NCI-H748 (cell line): ENCODE measurements around the gene SH3TC2.

Experiments used
- DNase-seq: peaks from one replicate; lab custom pipeline; 2025; ENCODE audit not compliant: unreplicated experiment; lab: John Stamatoyannopoulos, UW

The SH3TC2 gene

DNA sequence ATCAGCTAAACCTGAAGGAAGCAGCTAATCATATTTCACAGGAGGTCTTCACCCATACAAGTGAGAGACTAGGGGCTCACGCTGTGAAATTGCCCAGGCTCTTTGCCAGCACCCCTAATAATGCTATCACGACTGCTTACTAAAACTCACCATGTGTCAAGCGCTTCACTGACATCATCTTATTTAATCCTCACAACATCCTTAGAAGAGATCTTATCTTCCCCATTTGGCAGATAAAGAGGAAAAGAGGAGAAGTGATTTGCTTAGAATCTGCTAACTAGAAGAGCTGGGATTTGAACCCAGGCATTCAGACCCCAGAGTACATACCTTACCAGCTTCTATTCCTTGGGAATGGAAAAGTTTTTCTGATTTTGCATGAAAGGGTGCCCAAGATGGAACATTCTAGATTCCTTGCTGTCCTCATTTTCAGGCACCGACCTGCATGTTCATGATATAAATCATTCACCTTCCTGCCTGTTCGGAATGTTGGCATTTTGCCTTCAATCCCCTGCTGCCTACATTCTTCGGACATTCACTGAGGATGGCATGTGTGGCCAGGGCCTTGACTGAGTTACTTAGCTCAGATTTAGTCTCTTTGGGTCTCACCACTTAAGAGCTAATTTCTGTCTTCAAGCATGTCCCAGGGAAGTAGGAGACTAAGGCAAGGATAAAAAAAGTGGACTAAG lies 88.1 kb downstream of the SH3TC2 start:
- no peak for DNase-seq

GRCh38 chr5:148973455-148973854 lies 89.4 kb downstream of the SH3TC2 start:
- DNase-seq, result no peak

DNA sequence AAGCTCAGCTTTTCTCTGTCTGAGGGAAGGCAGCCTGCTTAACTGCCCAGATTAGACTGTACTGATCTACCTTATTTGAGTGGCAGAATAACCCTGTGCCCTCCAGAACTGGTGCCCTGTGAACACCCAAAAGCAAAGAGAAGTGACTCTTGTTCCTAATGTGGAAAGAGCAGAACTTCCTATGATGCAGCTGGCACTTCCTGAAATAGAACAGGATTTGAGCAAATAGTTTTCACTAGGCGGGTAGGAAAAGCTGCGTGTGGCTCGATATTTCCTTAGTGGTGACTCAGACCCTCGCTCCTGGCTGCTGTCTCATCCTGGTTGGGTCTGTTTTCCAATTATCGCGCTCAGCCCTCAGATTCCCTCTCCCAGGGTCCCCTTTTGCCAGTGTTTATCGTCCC lies 89.9 kb downstream of the SH3TC2 start:
- no peak for DNase-seq

DNA sequence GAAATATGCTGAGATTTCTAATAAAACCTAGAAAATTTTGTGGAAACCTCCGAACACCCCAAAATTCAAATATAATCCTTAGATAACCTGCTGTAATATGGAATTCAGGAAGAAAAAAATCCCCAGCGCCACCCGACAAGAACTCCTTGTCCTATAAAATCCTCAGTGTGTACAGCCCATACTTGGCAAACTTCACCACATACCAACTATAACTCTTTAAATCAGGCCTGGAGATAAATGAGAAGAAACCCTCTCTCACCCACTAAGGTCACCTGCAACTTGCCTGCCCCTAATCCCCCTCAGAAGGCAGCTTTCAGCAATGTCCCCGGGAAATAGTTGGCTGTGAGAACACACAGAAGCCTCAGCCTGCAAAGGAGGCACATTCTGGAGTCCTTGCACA lies 90.5 kb downstream of the SH3TC2 start:
- DNase-seq, result no peak

DNA sequence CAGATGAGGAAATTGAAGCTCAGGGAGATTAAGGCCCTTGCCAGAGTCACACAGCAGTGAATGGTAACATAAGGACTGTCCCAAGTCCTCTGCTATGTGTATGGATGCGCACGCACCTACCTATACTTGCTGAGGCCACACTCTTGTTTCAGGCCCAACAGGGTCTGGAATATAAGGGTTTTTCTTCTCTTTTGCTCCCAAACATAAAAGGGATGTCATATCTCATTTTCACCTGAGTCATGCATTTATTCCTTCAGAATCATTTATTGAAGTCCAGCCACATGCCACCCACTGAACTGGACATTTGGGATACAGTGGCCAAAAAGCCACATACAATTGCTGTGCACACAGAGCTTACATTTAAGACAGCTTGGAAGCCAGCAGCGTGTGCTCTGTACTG lies 92.0 kb downstream of the SH3TC2 start:
- peak; percentile 32 for DNase-seq

- peak; percentile 91 for DNase-seq
These were observed 92.6 kb downstream of the SH3TC2 start for GRCh38 chr5:148970228-148970627.

DNA sequence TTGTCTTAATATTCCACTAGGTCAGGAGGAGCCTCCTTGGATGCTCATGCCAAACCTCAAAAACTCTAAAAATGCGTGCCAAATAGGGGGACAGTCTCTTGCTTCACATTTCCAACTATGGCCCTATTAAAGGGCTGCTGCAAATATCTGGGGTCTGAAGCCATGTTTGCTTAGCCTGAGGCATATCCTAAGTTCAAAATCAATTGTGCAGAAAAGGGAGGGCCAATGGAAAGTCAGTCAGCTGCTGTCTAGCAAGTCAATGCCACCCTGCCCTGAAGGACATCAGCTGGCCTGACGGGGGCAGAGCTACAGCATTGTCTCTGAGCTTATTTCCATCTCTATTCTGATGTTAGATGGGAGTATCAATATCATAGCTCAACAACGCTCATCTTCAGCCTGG lies 93.6 kb downstream of the SH3TC2 start:
- DNase-seq, result peak; percentile 73

GRCh38 chr5:148968311-148968710 lies 94.6 kb downstream of the SH3TC2 start:
- no peak for DNase-seq

DNA sequence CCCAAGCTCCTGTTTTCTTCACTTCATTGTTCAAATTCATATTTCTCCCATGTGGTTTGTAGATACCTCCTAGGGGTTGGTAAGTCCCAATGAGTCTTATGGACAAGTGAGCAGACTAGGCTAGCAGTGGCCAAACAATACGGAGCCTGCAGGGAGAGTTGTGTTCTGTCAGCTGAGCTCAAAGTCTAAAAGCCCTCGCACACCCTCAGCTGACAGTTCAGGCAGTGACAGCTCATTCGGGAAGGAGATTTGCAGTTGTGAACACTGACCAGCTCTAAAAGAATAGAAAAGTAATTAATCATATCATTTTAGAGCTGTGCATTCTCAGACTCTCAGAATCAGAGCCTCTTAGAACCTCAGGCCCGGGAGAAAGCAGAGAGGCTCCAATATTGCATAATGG lies 95.1 kb downstream of the SH3TC2 start:
- no peak for DNase-seq

DNA sequence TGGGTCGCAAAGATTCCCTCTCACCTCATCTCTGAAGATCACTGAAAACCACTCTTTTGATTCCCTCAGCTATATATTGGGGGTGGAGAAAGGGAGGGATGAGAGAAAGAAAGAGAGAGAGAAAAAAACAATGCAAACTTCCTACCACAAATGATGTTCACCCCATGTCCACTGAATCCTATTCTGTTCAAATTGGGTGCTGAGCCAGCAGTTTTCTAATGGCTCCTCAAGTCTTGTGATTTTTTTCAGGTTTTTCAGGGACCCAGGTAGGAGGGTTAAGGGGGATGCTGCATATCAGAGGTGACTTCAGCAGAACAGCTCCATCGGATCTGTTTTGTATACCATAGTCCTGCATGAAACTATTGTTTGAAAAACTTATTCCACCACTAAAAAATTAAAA lies 95.9 kb downstream of the SH3TC2 start:
- DNase-seq, result no peak

GRCh38 chr5:148966348-148966747 lies 96.5 kb downstream of the SH3TC2 start:
- no peak for DNase-seq

GRCh38 chr5:148965511-148966265 lies 97.2 kb downstream of the SH3TC2 start:
- peak; percentile 35 for DNase-seq

- no peak for DNase-seq
These were observed 99.2 kb downstream of the SH3TC2 start for GRCh38 chr5:148963664-148964063.

GRCh38 chr5:148962761-148963324 lies 100.0 kb downstream of the SH3TC2 start:
- peak; percentile 43 for DNase-seq

GRCh38 chr5:148962200-148962550 lies 100.7 kb downstream of the SH3TC2 start:
- no peak for DNase-seq

DNA sequence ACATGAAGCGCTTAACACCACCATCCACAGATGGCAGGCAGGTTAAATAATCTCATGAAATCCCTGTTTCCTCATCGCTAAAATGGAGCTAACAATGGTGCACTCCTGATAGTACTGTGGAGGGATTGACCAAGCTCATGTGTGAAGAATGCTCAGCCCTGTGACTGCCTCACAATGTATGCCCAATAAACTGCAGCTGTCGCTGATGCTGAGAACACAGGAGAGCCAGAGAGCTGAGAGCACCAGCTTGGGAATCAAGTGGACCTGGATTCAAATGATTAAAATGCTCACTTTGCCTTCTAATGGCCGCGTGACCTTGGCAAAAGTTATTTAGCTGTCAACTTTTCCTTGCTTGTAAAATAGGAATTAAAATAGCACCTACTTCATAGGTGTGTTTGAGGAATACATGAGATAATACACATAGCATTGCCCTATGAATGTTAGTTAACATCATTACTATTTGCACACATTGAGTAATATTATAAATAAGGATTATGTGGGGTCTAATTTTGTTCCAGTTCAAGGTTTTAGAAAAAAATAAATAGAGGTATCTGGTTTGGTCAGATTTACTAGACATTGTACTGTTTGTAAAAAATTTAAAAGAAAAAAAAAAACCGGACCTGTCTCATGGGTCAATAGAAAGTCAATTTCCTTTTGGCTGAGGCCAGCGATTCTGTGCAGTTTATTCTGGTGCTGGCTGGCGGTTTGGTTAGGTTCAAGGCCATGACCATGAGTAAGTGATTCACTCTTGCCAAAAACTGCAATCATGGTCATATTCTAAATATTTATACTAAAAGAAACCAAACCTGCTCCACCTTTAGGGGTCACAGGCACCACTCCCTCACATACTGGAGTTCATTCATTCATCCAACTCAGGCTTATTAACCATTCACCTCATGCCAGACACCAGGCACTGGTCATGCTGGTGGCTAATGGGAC lies 101.3 kb downstream of the SH3TC2 start:
- no peak for DNase-seq

- DNase-seq, result no peak
These were observed 102.6 kb downstream of the SH3TC2 start for GRCh38 chr5:148960070-148960769.

GRCh38 chr5:148957591-148958202 lies 105.2 kb downstream of the SH3TC2 start:
- peak; percentile 72 for DNase-seq

DNA sequence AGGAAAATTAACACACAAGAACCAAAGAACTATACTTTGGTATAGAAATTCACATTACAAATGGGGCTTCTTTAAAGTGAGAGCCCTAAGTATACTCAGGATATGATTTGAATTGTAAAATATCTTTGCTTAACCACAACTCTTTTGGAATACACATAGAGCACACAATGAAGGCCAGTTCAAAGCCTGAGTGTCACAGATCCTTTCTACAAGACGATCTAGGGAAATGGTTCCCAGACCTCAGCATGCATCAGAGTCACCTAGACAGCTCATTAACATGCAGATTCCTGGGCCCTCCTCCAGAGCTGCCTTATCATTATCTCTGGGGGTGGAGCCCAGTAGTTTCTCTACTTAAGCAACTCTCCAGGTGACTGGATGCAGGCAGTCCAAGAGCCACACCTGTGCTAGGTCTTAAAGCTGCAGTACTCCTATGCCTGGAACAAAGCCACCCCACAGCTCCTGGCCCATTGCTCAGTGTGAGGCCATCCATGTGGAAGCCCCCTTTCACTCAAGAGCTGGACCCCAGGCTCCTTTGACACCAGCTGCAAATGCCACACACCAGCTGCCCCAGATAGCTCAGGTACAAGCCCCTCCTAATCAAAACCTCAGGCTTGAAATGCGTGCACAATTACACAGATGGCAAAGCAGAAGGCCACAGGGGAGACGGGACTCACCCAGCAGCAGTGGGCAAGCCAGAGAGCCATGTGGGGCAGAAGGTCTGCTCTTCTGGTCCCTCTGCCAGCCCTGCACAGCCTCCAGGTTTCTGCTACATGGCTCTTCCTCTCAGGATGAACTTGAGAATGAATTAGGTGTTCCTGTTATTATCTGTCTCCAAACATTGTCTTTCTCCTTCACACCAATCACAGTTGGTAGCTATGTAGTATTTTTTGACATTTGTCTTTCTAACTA lies 106.1 kb downstream of the SH3TC2 start:
- DNase-seq, result peak; percentile 15
